Measurements from ENCODE around the gene CCNY.

The CCNY gene

GRCh38 chr10:35562427-35562826, 226.1 kb downstream of the CCNY start:
- no peaks in the 10 kb centered on the region for H3K27me3 Mint-ChIP-seq
- peaks cover 24% of the 10 kb centered on the region for H3K36me3 Mint-ChIP-seq (ENCODE audit: low read depth)
- peaks cover 3% of the 10 kb centered on the region for H3K4me1 Mint-ChIP-seq (ENCODE audit: low read depth)
- no peaks in the 10 kb centered on the region for H3K9me3 Mint-ChIP-seq
- H3K27ac Mint-ChIP-seq, result no peak overlapping the region
- H3K4me3 Mint-ChIP-seq, result no peak overlapping the region

- H3K27ac Mint-ChIP-seq, result no peak overlapping the region
- no peaks in the 10 kb centered on the region for H3K9me3 Mint-ChIP-seq
- H3K4me1 Mint-ChIP-seq (ENCODE audit: low read depth), result peaks cover 3% of the 10 kb centered on the region
- no peak overlapping the region for H3K4me3 Mint-ChIP-seq
- H3K27me3 Mint-ChIP-seq, result no peaks in the 10 kb centered on the region
- H3K36me3 Mint-ChIP-seq (ENCODE audit: low read depth), result peaks cover 24% of the 10 kb centered on the region
Measured at GRCh38 chr10:35563261-35563891, 227.1 kb downstream of the CCNY start.

- Mint-ChIP-seq H3K9me3 (no peaks in the 10 kb centered on the region), H3K4me1 (ENCODE audit: low read depth) (peaks cover 3% of the 10 kb centered on the region), H3K4me3 (no peak overlapping the region), H3K27me3 (no peaks in the 10 kb centered on the region), H3K27ac (no peak overlapping the region), H3K36me3 (ENCODE audit: low read depth) (peaks cover 24% of the 10 kb centered on the region)
Measured at GRCh38 chr10:35564341-35564968, 228.1 kb downstream of the CCNY start.

- peaks cover 30% of the 10 kb centered on the region for H3K36me3 Mint-ChIP-seq (ENCODE audit: low read depth)
- no peaks in the 10 kb centered on the region for H3K9me3 Mint-ChIP-seq
- no peaks in the 10 kb centered on the region for H3K27me3 Mint-ChIP-seq
- peaks cover 3% of the 10 kb centered on the region for H3K4me1 Mint-ChIP-seq (ENCODE audit: low read depth)
- no peak overlapping the region for H3K27ac Mint-ChIP-seq
- no peak overlapping the region for H3K4me3 Mint-ChIP-seq
Measured at GRCh38 chr10:35565602-35566081, 229.3 kb downstream of the CCNY start.

- H3K27ac Mint-ChIP-seq, result no peak overlapping the region
- H3K27me3 Mint-ChIP-seq, result no peaks in the 10 kb centered on the region
- no peak overlapping the region for H3K4me3 Mint-ChIP-seq
- H3K9me3 Mint-ChIP-seq, result no peaks in the 10 kb centered on the region
- H3K36me3 Mint-ChIP-seq (ENCODE audit: low read depth), result peaks cover 44% of the 10 kb centered on the region
- peaks cover 3% of the 10 kb centered on the region for H3K4me1 Mint-ChIP-seq (ENCODE audit: low read depth)
Measured at GRCh38 chr10:35567951-35568350, 231.6 kb downstream of the CCNY start.

- H3K27me3 Mint-ChIP-seq, result no peaks in the 10 kb centered on the region
- H3K4me1 Mint-ChIP-seq (ENCODE audit: low read depth), result no peaks in the 10 kb centered on the region
- no peaks in the 10 kb centered on the region for H3K9me3 Mint-ChIP-seq
- peaks cover 45% of the 10 kb centered on the region for H3K36me3 Mint-ChIP-seq (ENCODE audit: low read depth)
- H3K4me3 Mint-ChIP-seq, result no peak overlapping the region
- no peak overlapping the region for H3K27ac Mint-ChIP-seq
Measured at GRCh38 chr10:35568483-35569015, 232.2 kb downstream of the CCNY start.

GRCh38 chr10:35569111-35569707, 232.9 kb downstream of the CCNY start:
- Mint-ChIP-seq H3K27me3 (no peaks in the 10 kb centered on the region), H3K27ac (no peak overlapping the region), H3K9me3 (no peaks in the 10 kb centered on the region), H3K4me1 (ENCODE audit: low read depth) (no peaks in the 10 kb centered on the region), H3K4me3 (no peak overlapping the region), H3K36me3 (ENCODE audit: low read depth) (peaks cover 51% of the 10 kb centered on the region)

GRCh38 chr10:35569836-35570235, 233.5 kb downstream of the CCNY start:
- Mint-ChIP-seq H3K36me3 (ENCODE audit: low read depth) (peaks cover 57% of the 10 kb centered on the region), H3K27me3 (no peaks in the 10 kb centered on the region), H3K4me1 (ENCODE audit: low read depth) (no peaks in the 10 kb centered on the region), H3K27ac (no peak overlapping the region), H3K4me3 (no peak overlapping the region), H3K9me3 (no peaks in the 10 kb centered on the region)

GRCh38 chr10:35570397-35570796, 234.1 kb downstream of the CCNY start:
- H3K4me1 Mint-ChIP-seq (ENCODE audit: low read depth), result no peaks in the 10 kb centered on the region
- peaks cover 60% of the 10 kb centered on the region for H3K36me3 Mint-ChIP-seq (ENCODE audit: low read depth)
- H3K27ac Mint-ChIP-seq, result no peak overlapping the region

GRCh38 chr10:35572583-35572982, 236.3 kb downstream of the CCNY start:
- Mint-ChIP-seq H3K27me3 (no peaks in the 10 kb centered on the region), H3K4me3 (no peak overlapping the region), H3K4me1 (ENCODE audit: low read depth) (no peaks in the 10 kb centered on the region), H3K27ac (no peak overlapping the region), H3K36me3 (ENCODE audit: low read depth) (peaks cover 55% of the 10 kb centered on the region), H3K9me3 (peaks cover under 1% of the 10 kb centered on the region)

More at GRCh38 chr10:35570397-35570796, 234.1 kb downstream of the CCNY start:
- Mint-ChIP-seq H3K9me3 (no peaks in the 10 kb centered on the region), H3K27me3 (no peaks in the 10 kb centered on the region), H3K4me3 (no peak overlapping the region)

- Mint-ChIP-seq H3K27me3 (no peaks in the 10 kb centered on the region), H3K36me3 (ENCODE audit: low read depth) (peaks cover 58% of the 10 kb centered on the region), H3K4me3 (no peak overlapping the region), H3K27ac (no peak overlapping the region), H3K4me1 (ENCODE audit: low read depth) (no peaks in the 10 kb centered on the region), H3K9me3 (peaks cover 5% of the 10 kb centered on the region)
Measured at GRCh38 chr10:35573796-35574195, 237.5 kb downstream of the CCNY start.

GRCh38 chr10:35574924-35575352, 238.6 kb downstream of the CCNY start:
- Mint-ChIP-seq H3K4me1 (ENCODE audit: low read depth) (no peaks in the 10 kb centered on the region), H3K4me3 (no peak overlapping the region), H3K27me3 (no peaks in the 10 kb centered on the region), H3K9me3 (peaks cover 5% of the 10 kb centered on the region), H3K36me3 (ENCODE audit: low read depth) (peaks cover 48% of the 10 kb centered on the region), H3K27ac (no peak overlapping the region)

GRCh38 chr10:35575640-35576039, 239.3 kb downstream of the CCNY start:
- Mint-ChIP-seq H3K4me3 (no peak overlapping the region), H3K27ac (no peak overlapping the region), H3K4me1 (ENCODE audit: low read depth) (no peaks in the 10 kb centered on the region), H3K9me3 (peaks cover 5% of the 10 kb centered on the region), H3K27me3 (no peaks in the 10 kb centered on the region), H3K36me3 (ENCODE audit: low read depth) (peaks cover 46% of the 10 kb centered on the region)

- Mint-ChIP-seq H3K27ac (no peak overlapping the region), H3K9me3 (peaks cover 5% of the 10 kb centered on the region), H3K4me3 (no peak overlapping the region), H3K36me3 (ENCODE audit: low read depth) (peaks cover 37% of the 10 kb centered on the region), H3K27me3 (no peaks in the 10 kb centered on the region), H3K4me1 (ENCODE audit: low read depth) (no peaks in the 10 kb centered on the region)
Measured at GRCh38 chr10:35576730-35577129, 240.4 kb downstream of the CCNY start.

- H3K36me3 Mint-ChIP-seq (ENCODE audit: low read depth), result peaks cover 26% of the 10 kb centered on the region
- H3K27me3 Mint-ChIP-seq, result no peaks in the 10 kb centered on the region
- peaks cover 5% of the 10 kb centered on the region for H3K9me3 Mint-ChIP-seq
- no peak overlapping the region for H3K27ac Mint-ChIP-seq
- no peak overlapping the region for H3K4me3 Mint-ChIP-seq
- no peaks in the 10 kb centered on the region for H3K4me1 Mint-ChIP-seq (ENCODE audit: low read depth)
Measured at GRCh38 chr10:35577926-35578617, 241.8 kb downstream of the CCNY start.
